ENCODE measurements around the gene THTPA.
"Not testable (repeated sequence)": the region's sequence is repeated elsewhere in the genome, so short reads cannot be mapped to it uniquely, and the experiment has no call there.

Gene THTPA

GRCh38 chr14:23568021-23568599 is 12.0 kb downstream of the THTPA start:
- DNase-seq = no peak

DNA sequence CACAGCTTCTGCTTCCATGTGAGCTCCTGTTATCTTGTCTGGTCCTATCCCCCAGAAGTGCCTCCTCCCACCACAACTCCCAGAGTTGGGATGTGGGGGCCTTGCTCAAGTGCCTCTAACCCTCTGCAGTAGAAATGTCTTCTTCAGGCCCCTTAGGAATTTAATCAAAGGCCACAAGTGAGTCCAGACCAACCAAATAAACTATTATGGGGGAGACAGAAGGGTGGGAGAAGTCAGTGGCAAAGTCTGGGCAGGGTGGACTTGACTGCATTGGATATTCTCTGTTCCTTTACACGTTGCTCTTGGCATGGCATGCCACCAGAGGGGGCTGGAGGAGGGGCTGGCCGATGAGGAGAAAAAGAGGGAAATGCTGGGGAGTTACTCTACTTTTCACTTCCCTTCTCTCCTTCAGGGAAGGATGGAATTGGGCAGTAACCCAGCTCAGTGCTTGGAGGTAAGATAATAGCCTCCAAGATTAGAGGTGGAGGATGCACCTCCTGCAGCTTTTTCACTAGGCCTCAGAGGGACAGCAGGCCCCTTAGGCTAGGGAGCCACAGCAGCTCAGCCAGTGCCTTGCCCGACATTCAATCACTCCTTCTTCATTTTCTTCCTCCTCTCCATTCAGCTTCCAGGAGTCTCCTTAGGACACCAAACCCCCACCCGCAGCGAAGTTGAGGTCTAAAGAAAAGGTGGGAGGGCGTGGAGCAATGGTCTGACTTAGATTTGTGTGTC is 12.7 kb downstream of the THTPA start:
- DNase-seq = no peak

- no peak for DNase-seq
These were observed 13.5 kb downstream of the THTPA start for GRCh38 chr14:23569443-23570151.

- no peak for DNase-seq
These were observed 14.9 kb downstream of the THTPA start for GRCh38 chr14:23570806-23571483.

- no peak for DNase-seq
These were observed 15.8 kb downstream of the THTPA start for GRCh38 chr14:23571701-23572523.

- DNase-seq = no peak
These were observed 16.4 kb downstream of the THTPA start for GRCh38 chr14:23572524-23572828.

- DNase-seq = no peak
These were observed 16.8 kb downstream of the THTPA start for GRCh38 chr14:23572836-23573235.

- DNase-seq = no peak
These were observed 17.4 kb downstream of the THTPA start for GRCh38 chr14:23573384-23574015.

GRCh38 chr14:23577004-23577681 is 21.1 kb downstream of the THTPA start:
- DNase-seq = no peak

DNA sequence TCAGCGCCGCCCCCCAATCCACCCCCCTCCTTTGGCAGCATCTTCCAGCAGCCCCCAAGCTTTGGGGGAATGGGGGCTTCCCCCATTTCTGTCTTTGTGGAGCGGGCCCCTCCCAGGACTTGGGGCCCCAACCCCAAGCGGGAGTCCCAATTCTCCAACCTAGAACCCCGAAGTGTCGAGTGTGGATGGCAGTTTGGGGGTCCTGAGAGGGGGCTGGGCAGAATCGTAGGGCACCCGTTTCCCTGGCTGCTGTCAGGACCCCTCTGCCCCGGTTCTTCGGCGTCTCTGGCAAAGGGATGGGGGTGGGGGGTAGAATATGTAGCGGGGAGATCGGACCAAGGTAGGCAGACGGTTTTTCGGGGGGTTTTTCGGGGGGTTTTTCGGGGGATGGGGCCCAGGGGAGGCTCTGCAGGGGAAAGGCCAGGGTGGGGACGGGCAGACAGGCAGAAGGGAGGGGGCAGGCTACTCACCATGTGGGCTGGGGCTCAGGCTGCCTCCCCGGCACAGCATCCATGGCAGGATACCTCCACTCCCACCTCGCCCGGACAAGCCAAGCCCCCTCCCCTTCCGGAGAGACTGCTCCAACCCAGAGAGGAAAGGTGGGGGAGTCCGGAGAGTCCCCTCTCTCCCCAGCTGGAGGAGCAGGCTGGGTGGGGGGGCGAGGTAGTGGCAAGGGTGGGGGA is 21.8 kb downstream of the THTPA start:
- DNase-seq = no peak

DNA sequence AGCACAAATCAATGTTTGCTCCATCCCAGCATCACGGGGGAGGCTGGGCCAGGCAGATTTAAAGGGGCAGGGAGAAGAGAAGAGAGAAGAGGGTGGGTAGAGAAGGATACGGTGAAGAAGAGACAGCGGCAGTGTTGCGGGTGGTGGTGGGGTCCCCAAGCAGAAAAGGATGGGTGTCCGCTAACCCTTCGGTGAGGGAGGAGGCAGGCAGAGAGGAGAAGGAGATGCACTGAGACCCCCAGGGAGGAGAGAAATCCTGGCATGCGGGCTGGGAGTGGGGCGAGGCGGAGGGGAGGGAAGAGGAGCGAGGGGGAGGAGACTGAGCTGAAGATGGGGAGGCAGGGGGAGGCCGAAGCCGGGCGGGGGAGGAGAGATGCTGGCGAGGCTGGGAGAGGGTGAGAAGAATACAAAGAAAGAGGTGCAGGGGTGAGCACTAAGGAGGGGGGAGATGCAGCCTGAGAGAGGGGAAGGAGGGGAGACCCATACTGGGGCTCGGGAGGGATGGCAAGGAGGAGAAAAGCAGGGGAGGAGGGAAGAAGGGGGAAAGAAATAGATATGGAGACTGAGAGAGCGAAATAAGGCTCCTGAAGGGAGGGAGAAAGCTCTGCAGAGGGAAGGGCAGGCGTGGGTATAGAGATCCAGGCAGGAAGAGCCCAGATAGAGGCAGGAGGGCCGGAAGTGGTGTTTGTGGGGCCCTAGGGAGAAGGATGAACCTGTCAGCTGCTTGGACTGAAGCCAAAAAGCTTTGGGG is 22.7 kb downstream of the THTPA start, which contains the start of gene JPH4:
Gene JPH4, minus strand, starts transcription at position 231 of the 751 bp plus-strand sequence. CDS start 1,337 bp downstream, outside the sequence.
- no peak for DNase-seq

GRCh38 chr14:23579311-23579630 is 23.2 kb downstream of the THTPA start:
- DNase-seq = no peak

GRCh38 chr14:23579739-23580138 is 23.7 kb downstream of the THTPA start:
- DNase-seq = no peak

DNA sequence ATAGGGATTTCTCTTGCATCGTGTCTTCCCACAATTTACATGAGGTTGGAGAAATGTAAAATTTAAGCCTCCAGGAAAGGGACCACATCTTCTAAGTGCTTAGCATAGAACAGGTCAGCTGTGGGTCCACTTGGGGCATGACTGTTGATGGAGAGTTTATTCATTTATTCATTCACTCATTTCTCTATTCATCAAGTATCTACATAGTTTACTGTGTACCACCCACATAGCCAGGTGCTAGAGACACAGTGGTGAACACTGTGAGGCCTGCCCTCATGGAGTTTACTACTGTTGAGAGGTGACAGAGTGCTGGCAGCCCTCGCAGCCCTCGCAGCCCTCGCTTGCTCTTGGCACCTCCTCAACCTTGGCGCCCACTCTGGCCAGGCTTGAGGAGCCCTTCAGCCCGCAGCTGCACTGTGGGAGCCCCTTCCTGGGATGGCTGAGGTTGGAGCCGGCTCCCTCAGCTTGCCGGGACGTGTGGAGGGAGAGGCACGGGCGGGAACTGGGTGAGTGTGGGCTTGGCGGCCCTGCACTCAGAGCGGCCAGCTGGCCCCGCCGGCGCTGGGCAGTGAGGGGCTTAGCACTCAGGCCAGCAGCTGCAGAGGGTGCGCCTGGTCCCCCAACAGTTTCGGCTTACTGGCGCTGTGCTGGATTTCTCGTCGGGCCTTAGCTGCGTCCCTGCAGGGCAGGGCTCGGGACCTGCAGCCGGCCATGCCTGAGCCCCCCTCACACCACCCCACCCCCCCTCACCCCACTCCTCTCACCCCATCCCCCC is 24.3 kb downstream of the THTPA start:
- no peak for DNase-seq

- DNase-seq = no peak
These were observed 24.8 kb downstream of the THTPA start for GRCh38 chr14:23580948-23581281.

- DNase-seq = no peak
These were observed 27.1 kb downstream of the THTPA start for GRCh38 chr14:23582906-23583760.

DNA sequence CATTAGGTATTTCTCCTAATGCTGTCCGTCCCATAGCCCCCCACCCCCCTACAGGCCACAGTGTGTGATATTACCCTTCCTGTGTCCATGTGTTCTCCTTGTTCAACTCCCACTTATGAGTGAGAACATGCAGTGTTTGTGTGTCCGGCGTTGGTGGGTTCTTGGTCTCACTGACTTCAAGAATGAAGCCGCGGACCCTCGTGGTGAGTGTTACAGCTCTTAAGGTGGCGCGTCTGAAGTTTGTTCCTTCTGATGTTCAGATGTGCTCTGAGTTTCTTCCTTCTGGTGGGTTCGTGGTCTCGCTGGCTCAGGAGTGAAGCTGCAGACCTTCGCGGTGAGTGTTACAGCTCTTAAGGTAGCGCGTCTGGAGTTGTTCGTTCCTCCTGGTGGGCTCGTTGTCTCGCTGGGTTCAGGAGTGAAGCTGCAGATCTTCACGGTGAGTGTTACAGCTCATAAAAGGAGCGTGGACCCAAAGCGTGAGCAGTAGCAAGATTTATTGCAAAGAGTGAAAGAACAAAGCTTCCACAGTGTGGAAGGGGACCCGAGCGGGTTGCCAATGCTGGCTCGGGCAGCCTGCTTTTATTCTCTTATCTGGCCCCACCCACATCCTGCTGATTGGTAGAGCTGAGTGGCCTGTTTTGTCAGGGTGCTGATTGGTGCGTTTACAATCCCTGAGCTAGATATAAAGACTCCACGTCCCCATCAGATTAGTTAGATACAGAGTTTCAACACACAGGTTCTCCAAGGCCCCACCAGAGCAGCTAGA is 27.9 kb downstream of the THTPA start:
- not testable (repeated sequence) for DNase-seq
